ENCODE results near the gene RAB11FIP3. TPM values are rescaled to one million over a fixed set of nuclear protein-coding genes. Genes with fewer than 3 reads are reported as not detected.

The RAB11FIP3 gene
- total RNA-seq, 1 experiment from 2014 or later: 12.8 TPM

DNA sequence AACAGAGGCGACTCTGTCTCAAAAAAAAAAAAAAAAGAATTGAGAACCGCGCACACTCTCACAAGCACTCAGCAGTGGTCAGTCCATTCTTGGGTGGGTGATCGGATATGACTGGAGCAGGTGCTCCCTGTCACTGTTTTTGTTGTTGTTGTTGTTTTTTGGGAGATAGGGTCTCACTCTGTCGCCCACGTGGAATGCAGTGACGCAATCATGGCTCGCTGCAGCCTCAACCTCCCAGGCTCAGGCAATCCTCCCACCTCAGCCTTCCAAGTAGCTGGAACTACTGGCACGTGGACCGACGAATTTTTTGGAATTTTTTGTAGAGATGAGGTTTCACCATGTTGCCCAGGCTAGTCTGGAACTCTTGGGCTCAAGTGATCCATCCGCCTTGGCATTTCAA is 30.0 kb downstream of the RAB11FIP3 start:
- DNase-seq (ENCODE audit: low read depth, low spot score): no peak
- Histone ChIP-seq H3K4me3 (replicated peaks in 1 of 2; ENCODE audit: low read depth in 1 of 2, low read length in 2 of 2) (no peak overlapping the region), H3K9me3 (ENCODE audit: control insufficient read depth in 1 of 2, insufficient read depth in 1 of 2, low read depth in 1 of 2, low read length in 2 of 2) (no peaks in the 10 kb centered on the region), H3K36me3 (ENCODE audit: control insufficient read depth in 1 of 2, insufficient read depth in 2 of 2, low read length in 2 of 2) (no peaks in the 10 kb centered on the region), H2AFZ (ENCODE audit: low read depth, low read length, poor library complexity, severe bottlenecking) (no peak overlapping the region), H3K4me2 (ENCODE audit: low read length) (no peak overlapping the region), H3K4me1 (ENCODE audit: control insufficient read depth in 1 of 2, insufficient read depth in 2 of 2, low read length in 2 of 2) (peaks cover 4 to 5% of the 10 kb centered on the region in 2 experiments; a peak in 2 of 4 replicates), H3K27ac (ENCODE audit: low read depth, low read length) (no peak overlapping the region), H3K9ac (ENCODE audit: low read length) (no peak overlapping the region), H4K20me1 (ENCODE audit: insufficient read depth) (no peaks in the 10 kb centered on the region), H3K79me2 (ENCODE audit: insufficient read depth, low read length) (no peaks in the 10 kb centered on the region), H3K27me3 (ENCODE audit: insufficient read depth, low read length) (no peaks in the 10 kb centered on the region), H3K9me2 (ENCODE audit: insufficient read depth) (no peaks in the 10 kb centered on the region)
- ChIA-PET RAD21 (ENCODE audit: low non-redundant PET in 1 of 2, low total read pairs in 2 of 2, uncharacterized antibody in 2 of 2, unreplicated experiment in 2 of 2) (no interaction called here), POLR2A (no interaction called here), CTCF (no interaction called here)
- TF ChIP-seq EZH2phosphoT487 (IDR thresholded peaks at IDR 0.05; ENCODE audit: borderline replicate concordance): no peak
- TF ChIP-seq POLR2AphosphoS5 (IDR thresholded peaks at IDR 0.05; ENCODE audit: low read depth, low read length): no peak
- no peak for TF ChIP-seq RAD21 (IDR thresholded peaks at IDR 0.05; ENCODE audit: low read depth)
- TF ChIP-seq SP1 (IDR thresholded peaks at IDR 0.05; ENCODE audit: low read depth): no peak
- TF ChIP-seq TCF7L2 (IDR thresholded peaks at IDR 0.05; ENCODE audit: borderline replicate concordance, extremely low read depth, insufficient read depth, insufficient read length): no peak
- TF ChIP-seq, protein P1, sequence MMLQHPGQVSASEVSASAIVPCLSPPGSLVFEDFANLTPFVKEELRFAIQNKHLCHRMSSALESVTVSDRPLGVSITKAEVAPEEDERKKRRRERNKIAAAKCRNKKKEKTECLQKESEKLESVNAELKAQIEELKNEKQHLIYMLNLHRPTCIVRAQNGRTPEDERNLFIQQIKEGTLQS (IDR thresholded peaks at IDR 0.05): no peak
- TF ChIP-seq ELF1 (IDR thresholded peaks at IDR 0.05; ENCODE audit: borderline replicate concordance, low read depth): no peak
- TF ChIP-seq YY1 (IDR thresholded peaks at IDR 0.05; ENCODE audit: extremely low read depth, insufficient replicate concordance, low read depth, low read length): no peak
- TF ChIP-seq, protein P2, sequence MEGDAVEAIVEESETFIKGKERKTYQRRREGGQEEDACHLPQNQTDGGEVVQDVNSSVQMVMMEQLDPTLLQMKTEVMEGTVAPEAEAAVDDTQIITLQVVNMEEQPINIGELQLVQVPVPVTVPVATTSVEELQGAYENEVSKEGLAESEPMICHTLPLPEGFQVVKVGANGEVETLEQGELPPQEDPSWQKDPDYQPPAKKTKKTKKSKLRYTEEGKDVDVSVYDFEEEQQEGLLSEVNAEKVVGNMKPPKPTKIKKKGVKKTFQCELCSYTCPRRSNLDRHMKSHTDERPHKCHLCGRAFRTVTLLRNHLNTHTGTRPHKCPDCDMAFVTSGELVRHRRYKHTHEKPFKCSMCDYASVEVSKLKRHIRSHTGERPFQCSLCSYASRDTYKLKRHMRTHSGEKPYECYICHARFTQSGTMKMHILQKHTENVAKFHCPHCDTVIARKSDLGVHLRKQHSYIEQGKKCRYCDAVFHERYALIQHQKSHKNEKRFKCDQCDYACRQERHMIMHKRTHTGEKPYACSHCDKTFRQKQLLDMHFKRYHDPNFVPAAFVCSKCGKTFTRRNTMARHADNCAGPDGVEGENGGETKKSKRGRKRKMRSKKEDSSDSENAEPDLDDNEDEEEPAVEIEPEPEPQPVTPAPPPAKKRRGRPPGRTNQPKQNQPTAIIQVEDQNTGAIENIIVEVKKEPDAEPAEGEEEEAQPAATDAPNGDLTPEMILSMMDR (IDR thresholded peaks at IDR 0.05 in 2 of 3, conservative IDR thresholded peaks at IDR 0.05 in 1 of 3; ENCODE audit: borderline replicate concordance in 1 of 3, insufficient read depth in 1 of 3, low read depth in 2 of 3, low read length in 2 of 3): no peak
- no peak for TF ChIP-seq EGR1 (IDR thresholded peaks at IDR 0.05; ENCODE audit: low read depth)
- TF ChIP-seq SIN3A (IDR thresholded peaks at IDR 0.05; ENCODE audit: low read depth): no peak
- intact Hi-C loops (cut with micrococcal nuclease): no loop called here
- ATAC-seq: no peak
- BruUV-seq (replicated peaks): no TSS peak
